SJCRH30 (cell line): Measurements from ENCODE around the gene MATN3. TPM values are rescaled to one million over a fixed set of nuclear protein-coding genes. Genes with fewer than 3 reads are reported as not detected.

Source experiments
- DNase-seq, 2 experiments: peaks; one replicate each; pipeline ENCODE4 v3.0.0-alpha.2; 2015 to 2020
- H3K27ac ChIP-seq: fragments of 250-450 bp; sonication (Bioruptor Pico); 2 replicates; pipeline ENCODE4 v1.5.1; 2020; ENCODE audit warnings: mild to moderate bottlenecking, moderate library complexity
- H3K27me3 ChIP-seq: fragments of 250-450 bp; sonication (Bioruptor Pico); 2 replicates; pipeline ENCODE4 v1.5.1; 2020; ENCODE audit warnings: mild to moderate bottlenecking, moderate library complexity
- H3K36me3 ChIP-seq: fragments of 250-450 bp; sonication (Bioruptor Pico); 2 replicates; pipeline ENCODE4 v1.5.1; 2020; ENCODE audit warnings: mild to moderate bottlenecking, moderate library complexity
- H3K4me1 ChIP-seq: fragments of 250-450 bp; sonication (Bioruptor Pico); 2 replicates; pipeline ENCODE4 v1.5.1; 2020; ENCODE audit warnings: mild to moderate bottlenecking, moderate library complexity
- H3K4me3 ChIP-seq: fragments of 250-450 bp; sonication (Bioruptor Pico); 2 replicates; pipeline ENCODE4 v1.5.1; 2020; ENCODE audit warnings: mild to moderate bottlenecking, moderate library complexity
- H3K9me3 ChIP-seq: fragments of 250-450 bp; sonication (Bioruptor Pico); replicated peaks from 2 replicates; pipeline ENCODE4 v1.5.1; 2020; ENCODE audit warnings: mild to moderate bottlenecking, moderate library complexity
- total RNA-seq: library from RNA; depleted of rRNA; stranded (reverse); fragments of >200 nt; shearing (Covaris generic); gene quantifications from 2 replicates; pipeline ENCODE4 v1.2.3, GENCODE V29; 2014; rRNA removed

The MATN3 gene
- total RNA-seq, 1 experiment from 2014 or later = 0.40 TPM

- Histone ChIP-seq H3K36me3 (peaks cover 21% of the 10 kb centered on the region), H3K27me3 (no peaks in the 10 kb centered on the region), H3K9me3 (no peaks in the 10 kb centered on the region), H3K27ac (no peak overlapping the region), H3K4me3 (no peak overlapping the region), H3K4me1 (no peaks in the 10 kb centered on the region; the same call in 1 of the 2 replicates)
- no peak for DNase-seq
Observed at GRCh38 chr2:19947184-19947940, 65.1 kb downstream of the MATN3 start.

DNA sequence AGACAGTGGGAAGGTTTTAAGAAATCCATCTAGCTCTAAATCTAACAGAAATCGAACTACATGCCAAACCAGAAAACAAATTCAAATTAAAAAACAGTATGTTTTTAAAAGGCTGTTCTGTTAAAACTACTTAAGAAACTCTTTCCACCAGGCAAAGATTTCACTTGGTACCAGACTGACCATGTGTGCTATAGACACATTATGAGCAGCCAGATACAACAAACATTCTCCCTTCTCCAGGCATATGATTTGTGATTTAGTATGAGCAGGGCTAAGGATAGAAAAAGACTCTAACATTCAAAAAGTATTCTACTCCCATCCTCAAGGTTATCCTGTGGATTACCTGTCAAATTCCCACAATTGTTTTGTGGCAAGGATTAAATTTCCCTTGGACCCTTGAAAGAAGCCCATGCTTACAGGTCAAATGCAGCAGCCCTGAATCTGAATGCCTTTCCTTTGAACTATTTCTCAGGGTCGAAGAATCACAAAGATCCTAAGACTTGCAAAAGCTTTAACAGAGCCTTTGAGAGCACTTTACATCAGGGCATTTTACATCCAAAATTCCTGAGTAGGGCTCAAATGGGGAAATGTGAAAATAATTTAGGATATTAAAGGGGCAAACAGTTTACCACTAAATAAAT lies 68.1 kb downstream of the MATN3 start:
- Histone ChIP-seq H3K9me3 (no peaks in the 10 kb centered on the region), H3K27ac (no peak overlapping the region), H3K36me3 (peaks cover 16% of the 10 kb centered on the region), H3K4me1 (no peaks in the 10 kb centered on the region; the same call in 1 of the 2 replicates), H3K27me3 (no peaks in the 10 kb centered on the region), H3K4me3 (no peak overlapping the region)
- DNase-seq = no peak

- Histone ChIP-seq H3K27me3 (no peaks in the 10 kb centered on the region), H3K4me1 (no peaks in the 10 kb centered on the region; the same call in 1 of the 2 replicates), H3K36me3 (peaks cover 22% of the 10 kb centered on the region), H3K27ac (no peak overlapping the region), H3K9me3 (no peaks in the 10 kb centered on the region), H3K4me3 (no peak overlapping the region)
- no peak for DNase-seq
Observed at GRCh38 chr2:19943189-19943588, 69.3 kb downstream of the MATN3 start.

DNA sequence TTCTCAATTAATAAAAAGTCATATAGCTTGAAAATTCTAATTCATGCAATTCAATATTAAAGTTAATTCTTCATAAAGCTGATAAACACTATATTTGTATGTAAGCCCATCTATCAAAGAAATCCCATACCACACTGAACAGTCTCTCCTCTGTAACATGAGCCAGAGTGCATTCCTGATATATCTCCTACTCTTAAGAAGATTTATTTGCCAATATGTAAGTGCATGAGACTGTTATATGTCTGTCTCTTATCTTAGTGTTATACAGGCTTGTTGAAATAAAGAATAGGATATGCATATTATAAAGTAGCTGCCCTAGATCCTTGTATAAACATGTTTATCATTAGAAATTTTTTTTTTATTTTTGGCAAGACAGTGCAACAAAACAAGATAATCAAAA lies 70.3 kb downstream of the MATN3 start:
- Histone ChIP-seq H3K36me3 (peaks cover 26% of the 10 kb centered on the region), H3K27me3 (no peaks in the 10 kb centered on the region), H3K9me3 (no peaks in the 10 kb centered on the region), H3K4me1 (no peaks in the 10 kb centered on the region; the same call in 1 of the 2 replicates), H3K4me3 (no peak overlapping the region), H3K27ac (no peak overlapping the region)
- no peak for DNase-seq

Other genes with a start within 250 kb of the MATN3 start
- 17.4 and 21.1 TPM in 2 replicates for gene TTC32, start 110.7 kb downstream of the MATN3 start, total RNA-seq
- gene WDR35, start 22.6 kb downstream of the MATN3 start, total RNA-seq = 16.7 and 18.6 TPM in 2 replicates
- 121 and 133 TPM in 2 replicates for gene LAPTM4A, start 39.0 kb upstream of the MATN3 start, total RNA-seq
- gene SDC1, start 212.5 kb upstream of the MATN3 start, total RNA-seq = 61.8 and 62.6 TPM in 2 replicates